Activated naive CD4-positive, alpha-beta T cell treated with anti-CD3 and anti-CD28 coated beads for 36 hours (primary cell): Measurements from ENCODE around the gene STEAP2. TPM values are rescaled to one million over a fixed set of nuclear protein-coding genes. Genes with fewer than 3 reads are reported as not detected.

Experiments used
- CTCF ChIA-PET: fragments of 350-600 bp; sonication (Branson Sonifier 250); formaldehyde crosslinking; loops from one replicate; lab custom pipeline; 2021; ENCODE audit warnings: antibody characterized with exemption; lab: Charles Lee
- DNase-seq: peaks from one replicate; pipeline ENCODE4 v3.0.0-alpha.2; 2020
- H3K27ac Mint-ChIP-seq: one replicate; pipeline ENCODE4 v1.8.0; 2021; ENCODE audit warnings: mild to moderate bottlenecking, mixed read lengths
- H3K27me3 Mint-ChIP-seq: one replicate; pipeline ENCODE4 v1.8.0; 2021; ENCODE audit warnings: low read depth, mixed read lengths
- H3K36me3 Mint-ChIP-seq: one replicate; pipeline ENCODE4 v1.8.0; 2021; ENCODE audit warnings: low read depth, mixed read lengths
- H3K4me1 Mint-ChIP-seq: one replicate; pipeline ENCODE4 v1.8.0; 2021; ENCODE audit warnings: low read depth, mixed read lengths
- H3K4me3 Mint-ChIP-seq: one replicate; pipeline ENCODE4 v1.8.0; 2021; ENCODE audit warnings: mild to moderate bottlenecking, moderate library complexity, mixed read lengths
- H3K9me3 Mint-ChIP-seq: one replicate; pipeline ENCODE4 v1.8.0; 2021; ENCODE audit warnings: mixed read lengths
- intact Hi-C: fragments of 100-400 bp; cut with micrococcal nuclease; formaldehyde crosslinking; loops from one replicate; pipeline ENCODE4 v1.15.1; 2023
- total RNA-seq, 2 experiments: library from RNA; stranded (reverse); gene quantifications; one replicate each; pipeline ENCODE4 v1.2.3, GENCODE V29; 2021

STEAP2 gene
- total RNA-seq, 2 experiments from 2014 or later: not detected

DNA sequence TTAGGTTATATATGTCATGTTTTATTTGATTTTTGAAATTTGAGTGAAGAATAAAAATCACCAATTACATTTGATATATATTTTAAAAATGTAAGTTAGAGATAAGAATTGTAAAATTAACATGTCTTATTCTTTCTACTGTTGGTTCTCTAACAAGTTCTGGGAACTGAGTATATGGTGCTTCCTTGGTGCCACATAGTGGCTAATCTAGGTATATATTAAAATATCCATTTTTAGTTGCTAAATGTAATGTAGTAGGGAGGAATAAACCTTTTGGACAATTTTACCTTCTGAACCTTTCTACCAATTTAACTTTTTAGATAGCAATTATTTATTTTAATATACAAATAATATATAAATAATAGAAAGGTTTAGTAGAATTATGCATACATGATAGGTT lies 50.9 kb downstream of the STEAP2 start:
- H3K27ac Mint-ChIP-seq: no peak overlapping the region
- no peak for DNase-seq
- peaks cover 3% of the 10 kb centered on the region for H3K27me3 Mint-ChIP-seq
- intact Hi-C loops: loop anchor here (1.0 to 5.0 kb wide), 4 partner anchors 17 to 165 kb away; partner anchors contain the start of genes CFAP69 and STEAP1
- no peak overlapping the region for H3K4me3 Mint-ChIP-seq
- no peaks in the 10 kb centered on the region for H3K4me1 Mint-ChIP-seq
- H3K9me3 Mint-ChIP-seq: no peaks in the 10 kb centered on the region
- H3K36me3 Mint-ChIP-seq: no peaks in the 10 kb centered on the region
- CTCF ChIA-PET: interaction anchor here (2.7 kb wide), 1 partner anchor 109 kb away, joined by 21 read pairs; the partner anchor contains the start of gene STEAP1

DNA sequence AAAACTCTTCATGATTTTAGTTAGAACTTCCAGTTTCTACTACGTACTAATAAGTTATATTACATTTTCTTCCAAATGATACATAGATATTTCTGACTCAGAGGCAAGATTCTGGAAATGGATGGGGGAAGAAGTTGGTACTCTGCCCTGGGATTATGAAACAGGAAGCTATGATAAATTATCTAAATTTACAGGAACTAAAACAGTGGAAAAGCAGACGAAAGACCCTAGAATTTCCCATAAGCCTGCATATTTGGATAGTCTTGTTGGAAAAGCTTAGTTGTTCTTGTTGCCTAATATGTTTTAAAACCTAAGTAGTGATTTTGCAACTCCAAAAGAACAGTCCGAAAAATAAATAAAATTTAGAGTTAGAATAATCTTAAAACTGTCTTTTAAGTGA lies 55.3 kb downstream of the STEAP2 start:
- Mint-ChIP-seq H3K27me3 (peaks cover 2% of the 10 kb centered on the region), H3K36me3 (no peaks in the 10 kb centered on the region), H3K27ac (no peak overlapping the region), H3K4me3 (no peak overlapping the region), H3K9me3 (no peaks in the 10 kb centered on the region), H3K4me1 (no peaks in the 10 kb centered on the region)
- CTCF ChIA-PET: interaction anchor here (0.6 to 0.9 kb wide), 2 partner anchors 113 to 160 kb away, joined by 3 read pairs; no protein-coding TSS in a partner anchor
- intact Hi-C loops: no loop called here
- DNase-seq: no peak

DNA sequence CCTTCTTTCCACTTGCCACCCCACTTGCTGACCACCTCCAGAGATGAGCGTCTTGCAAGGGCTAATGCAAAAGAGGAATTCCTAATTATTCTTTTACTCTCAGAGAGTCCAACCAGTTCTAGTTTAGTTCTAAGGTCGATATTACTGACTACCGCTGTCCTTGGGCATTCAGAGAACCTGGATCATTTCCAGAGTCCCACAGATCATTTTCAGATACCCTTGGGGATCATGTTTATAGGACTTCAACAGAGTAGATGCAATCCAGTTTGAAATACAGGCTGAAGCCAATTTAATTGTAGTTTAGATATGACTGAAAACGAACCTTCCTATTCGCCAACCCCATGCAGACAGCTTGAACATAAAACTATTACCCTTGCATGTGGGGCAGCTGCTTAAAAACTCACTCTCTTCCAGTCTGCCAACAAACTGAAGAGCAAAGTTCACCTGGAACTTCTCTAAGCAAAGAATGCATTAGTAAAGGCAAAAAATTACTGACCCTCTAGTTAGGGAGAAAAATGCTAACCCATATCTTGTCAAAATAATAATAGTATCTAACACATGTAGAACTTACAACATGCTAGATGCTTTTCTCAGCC lies 55.8 kb downstream of the STEAP2 start:
- H3K27me3 Mint-ChIP-seq: peaks cover 2% of the 10 kb centered on the region
- H3K36me3 Mint-ChIP-seq: no peaks in the 10 kb centered on the region
- CTCF ChIA-PET: interaction anchor here (0.6 to 0.9 kb wide), 2 partner anchors 114 to 160 kb away, joined by 3 read pairs; no protein-coding TSS in a partner anchor
- H3K9me3 Mint-ChIP-seq: no peaks in the 10 kb centered on the region
- no peak overlapping the region for H3K4me3 Mint-ChIP-seq
- no peak overlapping the region for H3K27ac Mint-ChIP-seq
- H3K4me1 Mint-ChIP-seq: no peaks in the 10 kb centered on the region
- intact Hi-C loops: no loop called here
- no peak for DNase-seq

DNA sequence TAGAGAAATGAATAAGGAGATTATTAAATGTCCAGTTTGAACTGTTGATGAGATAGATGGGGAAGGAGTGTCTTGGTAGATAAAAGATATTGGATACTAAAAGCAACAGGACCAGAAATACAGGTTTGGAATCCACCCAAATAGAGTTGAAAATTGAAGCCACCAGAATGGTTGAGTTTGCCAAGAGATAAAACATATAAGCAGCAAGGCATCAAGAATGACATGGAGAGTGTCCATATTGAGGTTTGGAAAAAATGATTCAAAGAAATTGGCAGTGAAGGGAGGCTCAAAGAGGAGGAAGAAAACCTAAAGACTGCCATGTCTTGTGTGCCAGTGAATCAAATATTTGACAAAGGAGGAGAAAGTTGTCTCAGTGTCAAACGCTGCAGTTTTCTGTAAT lies 57.6 kb downstream of the STEAP2 start:
- CTCF ChIA-PET: no interaction called here

DNA sequence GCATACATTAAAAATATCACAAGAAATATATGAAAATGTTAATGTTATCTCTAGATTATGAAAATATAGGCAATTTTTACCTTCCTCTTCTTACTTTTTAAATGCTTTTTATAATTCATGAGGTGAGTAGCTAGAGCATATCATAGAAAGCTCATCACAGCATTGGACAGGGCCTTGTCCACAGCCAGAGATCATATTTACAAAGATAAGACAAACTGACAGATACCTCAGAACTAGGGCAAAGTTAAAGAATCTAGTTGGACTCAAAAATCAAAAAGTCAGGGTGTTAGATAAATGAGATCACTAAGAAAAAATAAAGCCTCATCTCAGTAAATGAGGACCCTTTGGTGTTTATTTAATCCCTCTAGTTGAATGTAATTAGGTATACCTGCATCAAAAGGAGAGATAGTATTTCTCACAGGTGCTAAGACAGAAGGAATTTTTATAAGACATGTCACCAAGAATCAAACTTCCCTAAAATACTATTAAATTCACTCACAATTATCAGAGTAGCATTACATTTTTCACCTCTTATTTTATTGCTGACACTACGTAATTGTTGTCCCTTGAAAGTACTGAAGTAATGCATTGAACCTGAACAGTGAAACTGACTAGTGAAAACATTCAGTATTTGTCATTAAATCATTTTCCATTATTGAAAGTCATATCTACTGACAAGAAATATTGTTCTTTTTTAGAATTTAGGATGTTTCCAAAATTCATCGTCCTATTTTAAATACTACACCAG lies 59.1 kb downstream of the STEAP2 start:
- no peaks in the 10 kb centered on the region for H3K4me1 Mint-ChIP-seq
- no peaks in the 10 kb centered on the region for H3K36me3 Mint-ChIP-seq

More for the DNA sequence above, 57.6 kb downstream of the STEAP2 start:
- H3K4me3 Mint-ChIP-seq: no peak overlapping the region
- peaks cover 2% of the 10 kb centered on the region for H3K27me3 Mint-ChIP-seq
- no peaks in the 10 kb centered on the region for H3K4me1 Mint-ChIP-seq
- H3K27ac Mint-ChIP-seq: no peak overlapping the region
- DNase-seq: no peak
- intact Hi-C loops: no loop called here
- no peaks in the 10 kb centered on the region for H3K9me3 Mint-ChIP-seq
- no peaks in the 10 kb centered on the region for H3K36me3 Mint-ChIP-seq

DNA sequence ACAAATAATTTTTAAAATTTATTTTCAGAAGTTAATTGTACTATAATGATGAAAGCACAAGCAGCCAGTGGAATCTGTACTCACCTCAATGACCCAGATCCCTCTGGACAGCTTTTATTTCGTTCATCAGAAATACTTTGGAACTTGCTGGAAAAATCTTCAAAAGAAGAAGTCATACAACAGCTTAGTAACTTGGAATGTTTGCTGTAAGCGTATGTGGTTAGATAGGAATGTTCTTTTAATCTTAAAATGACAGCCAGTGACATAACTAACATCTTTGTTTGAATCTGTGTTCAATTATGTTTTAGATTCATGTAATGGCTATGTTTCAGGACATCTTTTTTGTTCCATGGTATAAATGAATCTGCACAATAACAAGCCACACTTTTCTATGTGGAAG lies 60.2 kb downstream of the STEAP2 start:
- intact Hi-C loops: no loop called here
- Mint-ChIP-seq H3K27ac (no peak overlapping the region), H3K36me3 (no peaks in the 10 kb centered on the region), H3K27me3 (no peaks in the 10 kb centered on the region), H3K4me3 (no peak overlapping the region), H3K4me1 (no peaks in the 10 kb centered on the region), H3K9me3 (no peaks in the 10 kb centered on the region)
- no peak for DNase-seq
- CTCF ChIA-PET: interaction anchor here (1.3 kb wide), 1 partner anchor 11 kb away, joined by 3 read pairs; no protein-coding TSS in a partner anchor

More for the DNA sequence above, 59.1 kb downstream of the STEAP2 start:
- no peak for DNase-seq
- Mint-ChIP-seq H3K27ac (no peak overlapping the region), H3K4me3 (no peak overlapping the region), H3K27me3 (no peaks in the 10 kb centered on the region), H3K9me3 (no peaks in the 10 kb centered on the region)
- intact Hi-C loops: no loop called here
- CTCF ChIA-PET: interaction anchor here (1.3 kb wide), 1 partner anchor 10 kb away, joined by 3 read pairs; no protein-coding TSS in a partner anchor

DNA sequence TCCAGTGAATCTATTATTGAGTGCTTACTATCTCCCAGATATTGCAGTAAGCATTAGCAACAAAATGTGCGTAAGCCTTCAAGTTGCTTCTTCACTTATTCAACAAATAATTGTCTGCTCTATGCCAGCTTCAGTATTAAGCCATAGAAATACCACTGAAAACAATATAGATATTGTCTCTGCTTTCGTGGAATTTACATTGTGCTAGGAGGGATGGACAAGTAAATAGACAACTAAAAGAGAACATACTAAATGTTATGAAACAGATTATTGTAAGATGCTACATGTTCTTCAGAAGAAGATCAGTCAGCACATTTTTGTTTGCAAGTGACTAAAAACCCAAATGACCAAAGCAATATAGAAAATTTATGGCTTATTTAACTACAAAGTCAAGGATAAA lies 60.7 kb downstream of the STEAP2 start:
- no peaks in the 10 kb centered on the region for H3K9me3 Mint-ChIP-seq
- H3K4me1 Mint-ChIP-seq: no peaks in the 10 kb centered on the region
- H3K36me3 Mint-ChIP-seq: no peaks in the 10 kb centered on the region
- H3K27ac Mint-ChIP-seq: no peak overlapping the region
- no peak for DNase-seq
- no peaks in the 10 kb centered on the region for H3K27me3 Mint-ChIP-seq
- CTCF ChIA-PET: interaction anchor here (1.3 kb wide), 1 partner anchor 12 kb away, joined by 3 read pairs; no protein-coding TSS in a partner anchor
- no peak overlapping the region for H3K4me3 Mint-ChIP-seq
- intact Hi-C loops: no loop called here

DNA sequence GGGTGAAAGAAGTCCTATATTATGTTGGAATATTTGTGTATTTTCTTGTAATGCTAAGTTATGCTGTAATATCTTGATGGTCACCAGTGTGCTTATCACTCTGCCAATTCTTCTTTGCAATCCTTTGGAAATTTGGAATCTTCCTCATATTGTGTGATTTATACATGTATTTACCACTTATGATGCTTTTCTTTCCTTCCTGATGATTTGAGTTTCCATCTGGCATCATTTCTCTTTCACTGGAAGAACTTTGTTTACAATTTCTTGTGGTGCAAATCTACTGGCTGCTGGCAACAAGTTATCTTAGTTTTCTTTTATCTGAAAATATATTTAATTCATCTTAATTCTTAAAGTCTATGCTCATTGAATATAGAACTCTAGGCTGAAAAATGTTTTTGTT lies 62.6 kb downstream of the STEAP2 start:
- intact Hi-C loops: no loop called here
- CTCF ChIA-PET: no interaction called here
- no peaks in the 10 kb centered on the region for H3K4me1 Mint-ChIP-seq
- no peaks in the 10 kb centered on the region for H3K36me3 Mint-ChIP-seq
- no peaks in the 10 kb centered on the region for H3K27me3 Mint-ChIP-seq
- no peaks in the 10 kb centered on the region for H3K9me3 Mint-ChIP-seq
- no peak for DNase-seq
- no peak overlapping the region for H3K4me3 Mint-ChIP-seq
- no peak overlapping the region for H3K27ac Mint-ChIP-seq

DNA sequence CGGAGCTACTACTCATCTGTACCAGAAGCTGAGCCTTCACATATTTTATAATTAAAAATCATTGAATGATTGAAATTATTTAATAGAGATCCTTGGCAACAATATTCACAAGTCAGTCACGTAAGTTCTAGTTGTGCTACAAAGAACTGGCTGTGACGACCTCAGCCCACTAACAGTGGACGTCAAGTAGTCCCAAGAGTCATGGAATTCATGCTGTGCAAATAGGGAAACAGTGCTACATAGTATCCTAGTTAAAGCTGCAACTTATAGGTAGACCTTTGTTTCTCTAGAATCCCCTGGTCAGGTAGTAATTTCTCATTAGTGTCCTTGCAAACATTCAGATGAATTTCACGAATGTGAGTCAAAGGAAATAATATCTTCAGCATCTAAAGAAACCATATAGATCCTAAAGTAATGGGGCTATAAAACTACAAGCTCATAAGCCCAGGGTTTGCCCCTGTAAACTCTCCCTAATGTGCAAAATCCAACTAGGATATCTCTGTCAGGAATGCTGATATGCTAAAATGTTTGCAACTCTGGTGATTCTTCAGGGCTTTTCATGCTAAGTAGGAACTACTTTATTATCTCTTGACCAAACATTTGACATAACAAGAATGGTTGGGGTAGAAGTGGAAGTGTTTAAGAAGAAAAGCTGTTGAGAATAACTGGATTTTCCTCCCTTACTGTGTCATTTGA lies 64.6 kb downstream of the STEAP2 start:
- DNase-seq: no peak
- H3K4me1 Mint-ChIP-seq: no peaks in the 10 kb centered on the region
- H3K36me3 Mint-ChIP-seq: no peaks in the 10 kb centered on the region
- H3K9me3 Mint-ChIP-seq: no peaks in the 10 kb centered on the region
- no peak overlapping the region for H3K4me3 Mint-ChIP-seq
- intact Hi-C loops: no loop called here
- no peaks in the 10 kb centered on the region for H3K27me3 Mint-ChIP-seq
- CTCF ChIA-PET: no interaction called here
- no peak overlapping the region for H3K27ac Mint-ChIP-seq

Other genes starting within 250 kb of the STEAP2 start
- gene STEAP1, start 57.3 kb upstream of the STEAP2 start, total RNA-seq: 1 to 10 TPM; 2.6 to 3.3 TPM
- under 1 TPM; 0.25 to 0.31 TPM for gene CFAP69, start 33.4 kb downstream of the STEAP2 start, total RNA-seq
- gene FAM237B, start 109.6 kb downstream of the STEAP2 start, total RNA-seq: not detected
- 10 to 100 TPM; 35.8 to 39.3 TPM for gene GTPBP10, start 135.0 kb downstream of the STEAP2 start, total RNA-seq
- 10 to 100 TPM; 14.8 to 15.3 TPM for gene CLDN12, start 191.7 kb downstream of the STEAP2 start, total RNA-seq